ENCODE data around the gene OXCT1.
"Not testable (repeated sequence)": the region's sequence is repeated elsewhere in the genome, so short reads cannot be mapped to it uniquely, and the experiment has no call there.

OXCT1 gene

DNA sequence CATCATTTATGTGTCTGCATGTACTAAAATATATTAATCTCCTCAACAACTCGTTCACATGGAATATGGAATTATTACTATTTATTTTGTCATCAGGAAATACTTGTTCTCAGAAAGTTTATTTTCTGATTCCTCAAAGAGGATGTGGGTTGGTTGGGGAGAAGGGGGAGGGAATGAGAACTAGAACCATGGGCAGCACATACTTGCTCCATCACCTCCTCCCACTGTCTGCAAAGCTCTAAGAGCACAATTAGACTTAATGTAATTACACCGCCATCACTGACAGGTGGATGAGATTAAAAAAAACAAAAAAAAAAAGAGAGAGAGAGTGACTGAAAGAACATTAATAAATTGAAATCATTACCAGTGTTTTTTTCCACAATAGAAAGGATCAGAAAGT, 98.2 kb downstream of the OXCT1 start:
- DNase-seq: no peak

DNA sequence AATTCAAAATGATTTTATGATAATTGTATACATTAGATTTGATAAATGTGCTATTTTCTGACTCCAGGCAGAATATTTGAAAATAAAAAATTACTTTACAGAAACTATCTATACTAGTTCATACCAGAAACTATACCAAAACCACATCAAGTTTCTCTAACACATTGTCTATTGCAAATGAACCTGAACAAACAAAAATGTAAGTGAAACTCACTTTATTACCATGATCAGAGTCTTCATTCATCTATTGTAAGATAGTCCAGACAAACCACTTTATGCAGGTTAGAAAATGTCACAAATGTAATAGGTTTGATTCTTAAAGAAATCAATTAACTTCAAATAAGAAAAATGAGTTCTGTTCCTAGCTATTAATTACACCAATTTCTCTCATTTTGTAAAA, 99.4 kb downstream of the OXCT1 start:
- no peak for DNase-seq

DNA sequence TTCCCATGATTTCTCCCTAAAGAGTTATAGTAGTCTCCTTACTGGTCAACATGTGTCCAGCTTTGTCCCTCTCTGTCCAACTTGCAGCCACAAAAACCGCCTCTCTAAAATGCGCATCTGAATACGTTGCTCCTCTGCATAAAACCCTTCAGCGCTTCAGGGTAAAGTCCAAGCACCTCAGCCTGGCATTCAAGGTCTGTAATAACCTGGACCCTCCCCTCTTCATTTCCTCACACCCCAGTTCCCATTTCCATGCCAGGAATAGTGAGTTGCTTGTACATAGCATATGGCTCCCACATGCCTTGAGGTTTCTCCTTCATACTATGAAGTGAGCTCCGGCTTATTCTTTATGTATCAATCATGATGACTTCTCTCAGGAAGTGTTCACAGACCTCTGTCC, 101.5 kb downstream of the OXCT1 start:
- DNase-seq: no peak

DNA sequence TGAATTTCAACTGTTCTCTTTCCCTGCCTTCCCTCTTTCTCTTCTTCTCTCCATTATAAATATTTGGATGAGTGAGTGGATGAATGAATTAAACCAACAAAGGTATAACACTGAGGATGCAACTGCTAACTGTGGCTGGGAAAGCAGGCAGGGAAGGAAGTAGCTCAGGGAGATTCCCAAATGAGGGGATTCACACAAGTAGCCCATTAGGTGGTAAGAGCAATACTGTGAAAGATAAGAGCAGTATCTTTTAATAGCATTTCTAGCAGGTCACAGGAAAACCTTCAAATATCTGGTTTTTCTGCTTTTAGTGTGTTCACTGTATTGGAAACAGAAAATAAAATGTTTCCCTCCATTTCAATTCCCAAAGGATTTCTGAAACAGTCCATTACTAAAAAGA, 105.6 kb downstream of the OXCT1 start:
- no peak for DNase-seq

DNA sequence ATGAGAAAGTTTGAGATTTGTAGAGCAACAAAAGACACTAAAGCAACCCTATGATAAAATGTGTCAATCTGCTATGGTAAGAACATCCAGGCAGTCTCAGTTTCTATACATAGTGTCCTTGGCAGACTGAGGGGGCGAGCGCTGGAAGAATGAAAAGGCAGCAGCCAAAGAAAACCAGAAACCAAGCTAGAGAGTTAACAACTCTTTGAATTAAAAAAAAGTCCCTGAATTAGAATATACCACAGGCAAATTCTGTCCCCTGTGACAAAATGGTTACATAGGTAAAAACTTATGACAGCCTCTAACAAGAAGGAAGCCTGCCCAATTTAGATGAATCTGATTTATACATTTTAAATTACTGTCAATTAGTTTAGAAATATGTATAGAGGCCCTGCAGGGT, 106.7 kb downstream of the OXCT1 start:
- no peak for DNase-seq

DNA sequence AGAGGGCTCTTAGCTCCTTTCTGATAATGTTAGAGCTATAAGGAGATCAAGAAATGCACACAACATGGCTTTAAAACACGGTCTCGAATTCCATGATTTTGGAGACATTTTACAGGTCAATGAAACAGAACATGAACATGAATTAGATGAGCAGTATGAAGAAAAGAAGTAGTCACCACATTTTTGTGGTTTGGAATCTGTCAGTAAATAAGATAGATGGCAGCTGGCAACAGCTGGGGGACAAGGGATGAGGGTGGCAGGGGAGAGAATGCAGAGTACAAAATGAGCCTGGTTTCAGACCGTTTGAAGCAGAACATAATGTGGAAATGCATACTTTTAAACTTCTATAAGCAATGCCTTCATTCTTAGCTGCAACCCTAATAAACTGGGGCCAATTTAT, 107.1 kb downstream of the OXCT1 start:
- no peak for DNase-seq

DNA sequence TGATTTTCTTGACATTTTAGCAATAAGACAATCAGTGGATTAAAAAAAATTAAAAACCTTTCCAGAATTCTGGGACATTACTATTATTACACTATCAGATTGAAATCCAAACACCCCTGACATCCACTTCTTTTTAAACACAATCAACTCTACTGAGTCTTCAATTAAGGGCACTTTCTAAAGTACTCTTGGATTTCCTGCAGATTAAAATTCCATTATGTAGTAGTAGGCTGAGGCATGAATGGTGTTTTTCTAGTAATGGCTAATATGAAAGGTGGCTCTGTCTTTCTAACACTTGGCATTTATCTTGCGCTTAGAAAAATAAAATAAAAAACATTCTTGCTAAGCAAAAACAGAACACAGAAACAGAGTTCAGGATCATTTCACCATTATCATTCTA, 107.8 kb downstream of the OXCT1 start:
- DNase-seq: no peak

DNA sequence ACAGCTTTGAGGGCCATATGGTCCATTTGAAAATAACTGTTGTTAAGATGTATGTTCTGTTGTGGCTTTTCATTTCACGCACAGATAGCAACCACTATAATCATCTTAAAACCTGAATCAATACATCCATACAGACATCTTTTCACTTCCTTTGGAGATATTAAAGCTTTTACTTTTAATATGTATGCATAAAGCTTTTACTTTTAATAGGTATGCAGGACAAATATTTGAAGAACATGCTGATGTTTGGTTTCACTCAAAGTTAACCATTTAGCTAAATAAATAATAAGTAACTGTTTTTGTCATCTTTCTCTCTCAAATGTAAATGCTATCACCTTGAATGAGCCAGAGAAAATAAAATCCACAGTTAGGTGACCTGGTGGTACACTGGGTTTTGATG, 108.6 kb downstream of the OXCT1 start:
- no peak for DNase-seq

DNA sequence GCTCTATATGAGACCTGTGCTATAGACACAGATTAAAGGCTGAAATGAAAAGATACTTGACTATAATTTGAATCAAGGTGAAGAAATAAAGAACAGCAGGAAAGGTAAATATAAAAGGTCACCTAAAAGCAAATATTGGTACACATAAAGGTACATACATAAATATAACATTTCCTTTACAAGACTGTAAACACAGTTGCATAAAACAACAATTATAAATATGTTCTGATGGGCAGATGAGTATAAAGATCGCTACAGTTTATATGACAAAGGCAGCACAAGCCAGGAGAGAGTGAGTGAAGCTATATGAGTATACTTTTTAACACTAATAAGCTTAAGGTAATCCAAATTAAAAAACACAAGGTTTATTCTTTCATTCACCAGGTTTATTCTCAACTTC, 114.5 kb downstream of the OXCT1 start:
- DNase-seq: no peak

DNA sequence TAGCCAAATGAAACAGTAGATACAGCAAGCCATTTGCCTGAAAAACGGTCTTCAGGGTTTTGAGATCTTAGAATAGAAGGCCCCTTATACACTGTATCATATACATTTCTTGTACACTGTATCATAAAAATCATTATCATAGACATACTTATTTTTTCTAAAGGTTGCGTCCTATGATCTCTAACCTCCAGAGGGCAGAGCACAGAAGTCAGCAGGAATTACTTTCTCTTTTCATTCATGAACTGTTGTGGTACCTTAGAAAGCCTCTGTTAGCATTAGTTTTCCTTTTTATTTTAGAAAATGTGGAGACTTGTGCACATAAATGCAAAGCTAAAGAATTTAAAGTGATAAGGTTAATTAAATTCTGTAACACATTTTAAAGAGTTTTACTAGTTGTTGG, 115.4 kb downstream of the OXCT1 start:
- peak in 1 of 5 donors; percentile 7 for DNase-seq

DNA sequence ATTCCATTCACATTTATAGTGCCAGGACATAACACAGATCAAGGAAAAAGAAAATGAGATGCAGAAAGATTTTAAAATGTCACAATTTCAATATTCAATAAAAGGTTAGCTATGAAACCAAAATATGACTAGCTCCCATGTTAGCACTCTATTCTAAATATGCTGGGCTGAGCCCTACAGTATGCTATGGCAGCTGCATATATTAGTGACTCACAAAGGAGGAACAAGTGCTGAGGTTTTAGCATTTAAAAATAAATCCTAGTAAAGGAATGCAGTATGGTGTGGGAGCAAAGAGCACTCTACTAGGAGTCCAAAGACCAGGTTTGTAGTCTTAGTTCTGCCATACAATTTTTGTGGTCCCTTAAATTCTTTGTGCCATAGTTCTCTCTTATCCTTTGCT, 118.4 kb downstream of the OXCT1 start:
- DNase-seq: no peak

DNA sequence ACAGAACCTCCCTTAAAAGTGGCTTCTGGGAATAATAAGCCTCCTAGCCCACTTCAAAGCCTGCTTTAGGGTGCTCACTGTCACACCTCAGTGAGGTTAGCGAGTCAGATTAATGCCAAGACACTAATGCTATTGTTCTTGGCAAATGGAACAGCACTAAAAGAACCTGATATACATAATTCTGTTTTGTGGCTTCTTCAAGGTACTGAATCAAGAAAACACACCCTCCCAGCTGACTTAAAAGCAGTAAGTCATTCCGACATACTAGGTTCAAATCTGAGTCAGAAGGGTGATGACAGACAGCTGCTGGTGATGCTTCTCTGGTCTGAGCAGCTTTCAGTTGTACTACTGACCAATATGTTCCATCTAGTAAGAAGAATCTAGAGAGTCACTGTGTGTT, 121.6 kb downstream of the OXCT1 start:
- peak in 1 of 5 donors; percentile 50 for DNase-seq

DNA sequence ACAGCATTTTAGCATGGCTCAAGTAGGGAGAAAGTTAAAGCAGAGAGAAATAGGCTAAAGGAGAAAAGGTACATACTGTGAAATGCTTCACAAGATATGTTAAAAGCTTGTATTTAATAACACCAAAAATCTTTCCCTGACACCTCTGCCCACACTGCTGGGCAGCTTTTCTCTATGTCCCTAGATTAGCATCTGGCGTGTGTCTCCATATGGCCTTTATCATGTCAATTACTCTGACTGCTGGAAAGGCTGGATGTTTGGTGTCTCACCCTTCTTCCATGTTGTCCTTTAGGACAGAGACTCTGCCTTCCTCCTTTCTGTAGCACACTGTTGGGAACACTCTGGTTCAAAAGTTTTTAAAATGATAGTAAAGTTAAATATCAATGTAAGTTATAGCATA, 122.5 kb downstream of the OXCT1 start:
- DNase-seq: no peak

DNA sequence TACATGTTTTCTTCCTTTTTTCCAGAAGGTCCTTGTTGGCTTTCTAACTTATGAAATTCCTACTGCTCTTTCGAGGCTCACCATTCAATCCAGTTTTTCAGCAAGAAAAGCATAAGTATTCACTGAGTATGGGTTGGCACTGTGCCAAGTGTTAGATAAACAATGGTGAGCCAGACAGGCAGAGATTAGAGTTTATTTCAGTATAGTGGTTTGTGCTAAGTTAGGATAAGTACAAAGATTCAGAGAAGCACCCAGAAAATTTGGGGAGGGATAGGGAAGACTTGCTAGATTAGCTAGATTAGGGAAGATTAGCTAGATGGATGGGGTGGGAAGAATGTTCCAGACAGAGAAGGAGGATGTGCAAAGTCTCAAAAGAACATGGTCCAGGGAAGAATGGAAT, 122.9 kb downstream of the OXCT1 start:
- no peak for DNase-seq

DNA sequence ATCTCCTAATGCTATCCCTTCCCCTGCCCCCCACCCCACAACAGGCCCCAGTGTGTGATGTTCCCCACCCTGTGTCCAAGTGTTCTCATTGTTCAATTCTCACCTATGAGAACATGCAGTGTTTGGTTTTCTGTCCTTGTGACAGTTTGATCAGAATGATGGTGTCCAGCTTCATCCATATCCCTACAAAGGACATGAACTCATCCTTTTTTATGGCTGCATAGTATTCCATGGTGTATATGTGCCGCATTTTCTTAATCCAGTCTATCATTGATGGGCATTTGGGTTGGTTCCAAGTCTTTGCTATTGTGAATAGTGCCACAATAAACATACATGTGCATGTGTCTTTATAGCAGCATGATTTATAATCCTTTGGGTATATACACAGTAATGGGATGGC, 127.6 kb downstream of the OXCT1 start:
- DNase-seq: not testable (repeated sequence)

DNA sequence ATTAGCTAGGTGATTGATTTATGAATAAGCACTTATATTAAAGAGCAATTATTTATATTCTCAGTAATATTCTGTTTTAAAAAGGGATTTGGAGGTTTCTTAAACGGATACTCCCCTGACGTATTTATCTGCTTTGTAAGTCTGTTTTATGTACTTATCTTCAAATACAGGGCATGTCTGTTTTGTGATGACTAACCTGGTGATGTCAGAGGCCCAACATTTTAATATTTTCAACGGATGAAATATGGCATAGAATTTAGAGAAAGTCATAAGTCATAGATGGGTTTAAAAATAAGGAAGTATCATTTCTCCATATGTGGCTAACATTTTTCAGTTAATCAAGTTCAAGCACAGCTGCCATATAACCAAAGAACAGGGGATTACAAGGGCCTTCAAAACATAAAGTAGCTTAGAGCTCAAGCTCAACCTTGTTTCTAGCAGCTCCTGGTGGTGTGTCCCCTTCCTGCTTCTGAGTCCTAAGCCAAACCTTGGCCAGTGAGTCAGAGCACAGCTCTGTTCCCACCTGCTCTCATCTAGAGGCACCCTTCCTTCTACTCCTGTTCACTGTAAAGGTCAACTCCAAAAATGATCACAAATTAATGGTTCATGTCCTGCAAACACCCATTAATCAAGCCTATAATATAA, 131.4 kb downstream of the OXCT1 start:
- no peak for DNase-seq

DNA sequence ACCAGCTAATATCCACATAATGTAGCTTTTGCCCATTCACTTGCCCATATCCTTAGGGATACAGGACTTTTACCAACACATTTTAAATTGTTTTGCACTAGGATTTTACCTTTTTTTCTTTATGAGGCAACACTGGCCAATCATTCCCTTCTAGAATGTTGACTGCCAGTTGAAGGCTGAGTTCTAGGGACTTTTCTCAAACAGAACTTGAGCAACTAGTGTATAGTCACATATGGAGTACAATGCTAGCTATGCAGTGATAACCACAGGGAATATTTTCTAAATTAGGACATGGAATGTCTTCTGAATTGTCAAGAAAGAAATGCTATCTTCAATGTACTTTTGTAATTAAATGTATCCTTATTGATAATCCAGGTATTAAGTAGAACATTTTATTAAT, 133.6 kb downstream of the OXCT1 start:
- DNase-seq: no peak

DNA sequence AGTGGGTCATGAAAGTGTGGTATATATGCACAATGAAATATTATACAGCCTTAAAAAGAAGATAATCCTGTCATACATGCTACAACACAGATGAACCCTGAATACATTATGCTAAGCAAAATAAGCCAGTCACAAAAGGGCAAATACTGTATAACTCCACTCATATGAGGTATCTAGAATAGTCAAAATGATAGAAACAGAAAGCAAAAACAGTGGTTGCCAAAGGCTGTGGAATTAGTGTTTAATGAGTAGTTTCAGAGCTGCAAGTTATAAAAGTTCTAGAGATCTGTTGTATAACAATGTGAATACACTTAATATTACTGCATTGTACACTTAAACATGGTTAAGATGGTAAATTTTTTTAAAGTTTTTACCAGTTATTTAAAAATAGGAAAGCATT, 135.0 kb downstream of the OXCT1 start:
- DNase-seq: no peak

DNA sequence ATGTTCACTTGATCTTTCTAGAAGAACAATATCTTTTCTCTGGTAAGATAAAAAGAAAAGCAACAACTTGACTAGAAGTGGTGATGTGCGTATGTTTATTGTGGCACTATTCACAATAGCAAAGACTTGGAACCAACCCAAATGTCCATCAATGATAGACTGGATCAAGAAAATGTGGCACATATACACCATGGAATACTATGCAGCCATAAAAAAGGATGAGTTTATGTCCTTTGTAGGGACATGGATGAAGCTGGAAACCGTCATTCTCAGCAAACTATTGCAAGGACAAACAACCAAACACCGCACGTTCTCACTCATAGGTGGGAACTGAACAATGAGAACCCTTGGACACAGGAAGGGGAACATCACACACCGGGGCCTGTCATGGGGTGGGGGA, 140.8 kb downstream of the OXCT1 start:
- not testable (repeated sequence) for DNase-seq

DNA sequence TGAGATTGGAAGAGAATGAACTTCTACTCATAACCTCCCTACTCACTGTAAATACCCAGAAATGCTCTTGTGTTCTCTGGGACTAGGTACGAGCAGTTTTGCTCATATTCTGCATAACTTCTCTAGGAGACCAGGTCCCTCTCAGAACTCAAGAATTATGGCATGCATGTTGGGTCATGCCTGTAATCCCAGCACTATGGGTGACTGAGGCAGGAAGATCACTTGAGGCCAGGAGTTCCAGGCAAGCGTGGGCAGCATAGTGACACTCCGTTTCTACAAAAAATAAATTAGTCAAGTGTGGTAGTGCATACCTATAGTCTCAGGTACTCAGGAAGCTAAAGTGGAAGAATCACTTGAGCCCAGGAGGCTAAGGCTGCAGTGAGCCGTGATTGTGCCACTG, 141.9 kb downstream of the OXCT1 start:
- no peak for DNase-seq

DNA sequence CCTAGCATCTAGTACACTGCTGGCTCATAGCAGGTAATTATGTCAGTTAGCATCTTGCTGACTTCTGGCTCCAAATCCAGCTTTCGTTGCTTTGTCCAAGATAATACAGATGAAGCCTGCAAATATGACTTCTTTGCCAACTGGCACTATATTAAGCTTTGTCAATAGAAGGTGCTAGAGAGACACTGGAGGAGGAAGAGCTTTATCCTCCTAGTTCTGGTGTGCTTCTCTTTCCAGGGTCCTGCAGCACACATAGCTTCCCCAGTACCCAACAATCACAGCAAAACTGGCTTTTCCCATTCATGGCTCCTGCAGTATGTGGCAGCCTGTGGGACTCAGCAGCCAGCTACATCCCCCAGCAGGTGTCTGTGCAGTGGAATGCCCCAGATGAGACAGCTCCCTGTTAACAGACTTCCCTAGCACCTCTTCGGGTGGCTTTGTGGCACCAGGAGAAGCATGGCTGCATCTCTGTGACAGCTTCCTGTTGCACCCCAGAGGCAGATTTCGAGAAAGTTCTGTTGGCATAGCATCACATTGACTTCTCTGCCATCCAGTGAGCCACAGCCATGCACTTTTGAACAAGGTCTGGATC, 147.8 kb downstream of the OXCT1 start:
- DNase-seq: no peak

DNA sequence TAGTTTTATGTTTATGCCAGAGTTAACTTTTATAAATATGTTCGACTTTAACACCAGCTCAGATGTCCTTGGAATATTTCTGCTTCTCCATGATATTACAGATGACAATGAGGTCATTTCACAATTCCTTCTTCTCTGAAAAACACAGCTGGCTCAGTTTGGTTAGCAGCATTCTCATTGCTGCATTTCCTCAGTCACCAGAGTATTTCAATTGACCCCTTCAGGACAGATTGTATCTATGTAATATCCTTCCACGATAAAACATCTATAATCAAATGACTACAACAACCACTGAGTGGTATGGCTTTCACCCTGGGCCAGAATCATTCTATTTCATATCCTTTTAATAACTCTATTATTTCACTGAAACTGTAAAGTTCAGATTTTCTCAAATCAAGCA, 148.7 kb downstream of the OXCT1 start:
- no peak for DNase-seq

DNA sequence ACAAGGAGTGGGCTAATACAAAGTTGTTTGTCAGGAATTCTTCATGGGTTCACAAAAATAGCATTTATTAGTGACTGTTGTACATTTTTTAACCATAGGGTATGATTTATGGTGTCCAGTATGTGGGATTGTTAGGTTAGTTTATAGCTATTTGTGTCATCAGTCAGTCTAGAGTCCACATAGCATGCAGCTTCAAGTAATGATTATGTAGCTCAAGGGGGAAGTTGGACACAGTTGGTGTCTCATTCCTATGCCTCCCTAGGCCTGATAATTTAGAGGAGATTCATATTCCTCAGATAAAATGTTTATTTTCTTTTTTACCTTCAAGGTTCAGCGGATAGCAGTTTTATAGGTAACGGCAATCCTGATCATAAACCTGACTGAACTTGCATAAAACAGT, 153.8 kb downstream of the OXCT1 start:
- no peak for DNase-seq

DNA sequence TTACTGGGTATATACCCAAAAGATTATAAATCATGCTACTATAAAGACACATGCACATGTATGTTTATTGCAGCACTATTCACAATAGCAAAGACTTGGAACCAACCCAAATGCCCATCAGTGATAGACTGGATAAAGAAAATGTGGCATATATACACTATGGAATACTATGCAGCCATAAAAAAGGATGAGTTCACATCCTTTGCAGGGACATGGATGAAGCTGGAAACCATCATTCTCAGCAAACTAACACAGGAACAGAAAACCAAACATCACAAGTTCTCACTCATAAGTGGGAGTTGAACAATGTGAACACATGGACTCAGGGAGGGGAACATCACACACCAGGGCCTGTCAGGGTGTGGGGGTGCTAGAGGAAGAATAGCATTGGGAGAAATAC, 155.8 kb downstream of the OXCT1 start:
- DNase-seq: not testable (repeated sequence)

DNA sequence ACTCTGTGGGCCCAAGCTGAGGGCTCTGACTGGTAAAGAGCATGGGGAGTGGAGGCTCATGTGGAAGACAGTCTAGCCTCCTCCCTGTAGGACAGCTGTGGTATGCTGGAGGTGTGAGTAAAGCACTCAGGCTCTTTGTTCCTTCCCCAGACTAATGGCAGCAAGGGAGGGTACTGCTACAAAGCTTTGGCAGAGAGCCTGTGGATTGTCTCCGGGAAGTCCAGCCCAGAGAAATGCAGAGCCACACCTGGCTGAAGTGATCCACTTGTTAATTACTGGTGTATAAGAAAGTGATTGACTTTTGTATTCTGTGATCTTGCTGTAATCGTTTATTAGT, 161.7 kb downstream of the OXCT1 start:
- DNase-seq: no peak

Data from T-helper 1 cell (primary cell).